ENCODE data around the gene ZBTB3. TPM values are rescaled to one million over a fixed set of nuclear protein-coding genes. Genes with fewer than 3 reads are reported as not detected.

ZBTB3 gene
- total and polyA plus RNA-seq, 2 of the 8 experiments (the other 6 are each of a cell fraction or from before 2014, with no cell fraction given), result 30.2 to 76.9 TPM

DNA sequence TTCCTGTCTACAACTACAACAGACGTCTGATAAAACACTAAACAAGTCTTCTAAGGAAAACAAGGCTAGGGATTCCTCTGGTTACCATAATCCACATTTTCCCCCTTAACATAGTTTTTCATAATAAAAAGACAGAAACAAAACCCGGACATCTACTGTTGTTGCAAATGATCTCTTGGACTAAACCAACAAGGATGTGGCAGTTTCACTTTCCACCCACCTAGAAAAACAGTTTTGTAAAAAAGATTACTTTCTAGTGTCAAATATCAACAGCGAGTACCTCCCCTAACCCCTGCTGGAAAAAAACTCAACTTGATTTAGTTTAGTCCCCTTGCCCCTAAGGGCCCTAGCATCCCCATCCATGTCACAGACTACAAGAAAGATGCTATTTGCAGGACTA is 41.1 kb downstream of the ZBTB3 start:
- Histone ChIP-seq H3K14ac (ENCODE audit: insufficient read length) (no peak overlapping the region), H3K56ac (replicated peaks; ENCODE audit: insufficient read length, low read depth, low read length) (no peak overlapping the region), H4K8ac (ENCODE audit: extremely low read depth, insufficient read depth, low read length) (no peak overlapping the region), H3K18ac (ENCODE audit: extremely low read depth, low read length) (no peak overlapping the region), H3K79me2 (ENCODE audit: control insufficient read depth in 1 of 2, insufficient read depth in 2 of 2, low read length in 2 of 2) (peaks cover 0 to 11% of the 10 kb centered on the region in 2 experiments; a peak in 2 of 4 replicates), H2AK5ac (ENCODE audit: low read depth, low read length) (no peak overlapping the region), H3K23me2 (ENCODE audit: low read depth, low read length) (peaks cover 8% of the 10 kb centered on the region), H3K9ac (replicated peaks in 1 of 4; ENCODE audit: extremely low read depth in 1 of 4, low read depth in 3 of 4, low read length in 3 of 4) (no peak overlapping the region), H3K79me1 (ENCODE audit: low read depth, low read length) (no peaks in the 10 kb centered on the region; the same call in 1 of the 2 replicates), H3K4me1 (replicated peaks in 1 of 4; ENCODE audit: control insufficient read depth in 3 of 4, insufficient read depth in 4 of 4, low read length in 3 of 4) (peaks cover 3 to 32% (median 14%) of the 10 kb centered on the region in 4 experiments), H2BK5ac (ENCODE audit: low read depth, low read length) (no peak overlapping the region), H3K23ac (ENCODE audit: insufficient read length) (no peak overlapping the region), H4K20me1 (replicated peaks in 1 of 2; ENCODE audit: control insufficient read depth in 1 of 2, insufficient read depth in 2 of 2, low read length in 2 of 2) (peaks cover 0 to 3% of the 10 kb centered on the region in 2 experiments), H3K36me3 (ENCODE audit: control insufficient read depth in 2 of 4, insufficient read depth in 4 of 4, low read length in 3 of 4) (peaks cover 26 to 72% (median 50%) of the 10 kb centered on the region in 4 experiments), H3K4me3 (ENCODE audit: extremely low read depth in 1 of 4, insufficient read depth in 2 of 4, low read depth in 3 of 4, low read length in 4 of 4) (no peak overlapping the region), H2AFZ (ENCODE audit: low read length) (no peak overlapping the region), H4K91ac (replicated peaks; ENCODE audit: insufficient read length, low read length) (no peak overlapping the region), H3K9me3 (ENCODE audit: insufficient read depth in 2 of 2, low read depth in 1 of 2, low read length in 1 of 2) (no peaks in the 10 kb centered on the region), H3K27me3 (replicated peaks in 1 of 4; ENCODE audit: control insufficient read depth in 3 of 4, extremely low read depth in 1 of 4, insufficient read depth in 3 of 4, low read length in 3 of 4) (no peaks in the 10 kb centered on the region; a peak in 1 of 7 replicates), H3K27ac (ENCODE audit: low read depth, low read length) (no peak overlapping the region), H3K4me2 (ENCODE audit: insufficient read depth in 1 of 2, low read depth in 2 of 2, low read length in 2 of 2) (no peak overlapping the region), H2BK12ac (ENCODE audit: low read depth, low read length) (no peak overlapping the region), H4K5ac (ENCODE audit: insufficient read length, low read depth, low read length) (no peak overlapping the region), H2BK20ac (ENCODE audit: low read length) (no peak overlapping the region), H3K4ac (replicated peaks; ENCODE audit: insufficient read length, low read depth, low read length) (no peak overlapping the region), H2BK15ac (ENCODE audit: low read length) (no peak overlapping the region), H2BK120ac (replicated peaks; ENCODE audit: low read depth, low read length) (no peak overlapping the region)
- no peak for DNase-seq (ENCODE audit: low read depth in 1 of 2, low spot score in 2 of 2)
- CTCF ChIA-PET (ENCODE audit: partially characterized antibody), result interaction anchor here (0.8 to 4.0 kb wide), 3 partner anchors 11 to 73 kb away, joined by 3 to 26 read pairs (median 3); partner anchors contain the start of gene TAF6L
- FAIRE-seq, result no peak
- no peak for TF ChIP-seq BCL11A (IDR thresholded peaks at IDR 0.05; ENCODE audit: low read depth in 2 of 2, low read length in 2 of 2)
- no peak for TF ChIP-seq SP2 (IDR thresholded peaks at IDR 0.05; ENCODE audit: low read length)
- TF ChIP-seq, protein P1, sequence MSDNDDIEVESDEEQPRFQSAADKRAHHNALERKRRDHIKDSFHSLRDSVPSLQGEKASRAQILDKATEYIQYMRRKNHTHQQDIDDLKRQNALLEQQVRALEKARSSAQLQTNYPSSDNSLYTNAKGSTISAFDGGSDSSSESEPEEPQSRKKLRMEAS (IDR thresholded peaks at IDR 0.05), result no peak
- TF ChIP-seq MAFK (IDR thresholded peaks at IDR 0.05; ENCODE audit: low read depth, low read length), result no peak
- TF ChIP-seq SUZ12 (IDR thresholded peaks at IDR 0.05; ENCODE audit: low read length), result no peak
- TF ChIP-seq EZH2 (IDR thresholded peaks at IDR 0.05; ENCODE audit: low read depth, low read length, severe bottlenecking), result no peak
- POLR2A ChIA-PET (ENCODE audit: partially characterized antibody), result interaction anchor here (0.9 to 61.4 kb wide), 6 partner anchors 10 to 177 kb away, joined by 3 to 2041 read pairs (median 4); partner anchors contain the start of genes C11orf98, CSKMT, GANAB and HNRNPUL2
- 89% methylated on average over 3 of the region's 3 CpGs; no CpG with 5 or more reads in 1 of the 2 experiments for WGBS, 2 experiments (ENCODE audit: extremely low coverage in 1 of 2, insufficient coverage in 1 of 2, insufficient read length in 1 of 2, insufficient replicate concordance in 2 of 2, low coverage in 1 of 2, low lambda C conversion rate in 2 of 2, missing lambda C conversion rate in 1 of 2)
